H9 (cell line): ENCODE data around the gene WDR81. TPM values are rescaled to one million over a fixed set of nuclear protein-coding genes. Genes with fewer than 3 reads are reported as not detected.

Experiments
- DNase-seq: peaks from one replicate; pipeline ENCODE4 v3.0.0-alpha.2; 2017
- H2AFZ ChIP-seq: one replicate; pipeline ENCODE4 v1.6.1; 2013; ENCODE audit warnings: mild to moderate bottlenecking, low read length, control low read depth, moderate library complexity
- H2AK5ac ChIP-seq: 2 replicates; pipeline ENCODE4 v1.6.1; 2013; ENCODE audit warnings: low read length, control low read depth, mixed read lengths; ENCODE audit not compliant: insufficient read length
- H2BK120ac ChIP-seq: one replicate; pipeline ENCODE4 v1.6.1; 2013; ENCODE audit warnings: low read depth, mild to moderate bottlenecking, low read length, control low read depth, inconsistent platforms; ENCODE audit not compliant: poor library complexity, severe bottlenecking
- H2BK12ac ChIP-seq: 2 replicates; pipeline ENCODE4 v1.6.1; 2013; ENCODE audit warnings: low read length, control low read depth, mixed read lengths, low read depth; ENCODE audit not compliant: insufficient read length
- H2BK15ac ChIP-seq: 2 replicates; pipeline ENCODE4 v1.6.1; 2013; ENCODE audit warnings: low read depth, low read length, control low read depth
- H2BK20ac ChIP-seq: one replicate; pipeline ENCODE4 v1.6.1; 2013; ENCODE audit warnings: low read depth, mild to moderate bottlenecking, low read length, control low read depth, inconsistent platforms; ENCODE audit not compliant: poor library complexity, severe bottlenecking
- H2BK5ac ChIP-seq: 2 replicates; pipeline ENCODE4 v1.6.1; 2013; ENCODE audit warnings: low read length, control low read depth, mixed read lengths; ENCODE audit not compliant: insufficient read length
- H3K14ac ChIP-seq: 2 replicates; pipeline ENCODE4 v1.6.1; 2013; ENCODE audit warnings: low read length, control low read depth; ENCODE audit not compliant: insufficient read depth
- H3K18ac ChIP-seq: 2 replicates; pipeline ENCODE4 v1.6.1; 2013; ENCODE audit warnings: low read depth, mild to moderate bottlenecking, mixed read lengths, low read length, control low read depth; ENCODE audit not compliant: insufficient read length
- H3K23ac ChIP-seq: 2 replicates; pipeline ENCODE4 v1.6.1; 2013; ENCODE audit warnings: low read length, control low read depth, mixed read lengths, low read depth; ENCODE audit not compliant: insufficient read length
- H3K23me2 ChIP-seq: 2 replicates; pipeline ENCODE4 v1.6.1; 2013; ENCODE audit warnings: low read depth, mild to moderate bottlenecking, mixed read lengths, low read length, control low read depth; ENCODE audit not compliant: insufficient read length, poor library complexity, severe bottlenecking
- H3K27ac ChIP-seq: 2 replicates; pipeline ENCODE4 v1.5.1; 2013; ENCODE audit warnings: low read length, control low read depth, mixed read lengths, low read depth; ENCODE audit not compliant: insufficient read length
- H3K27me3 ChIP-seq: 2 replicates; pipeline ENCODE4 v1.6.1; 2013; ENCODE audit warnings: low read length, control low read depth, inconsistent platforms; ENCODE audit not compliant: insufficient read depth
- H3K4ac ChIP-seq: 2 replicates; pipeline ENCODE4 v1.6.1; 2013; ENCODE audit warnings: low read depth, mild to moderate bottlenecking, control low read depth, inconsistent platforms, low read length, moderate library complexity
- H3K4me1 ChIP-seq: 2 replicates; pipeline ENCODE4 v1.6.1; 2013; ENCODE audit warnings: low read length, control low read depth, inconsistent platforms; ENCODE audit not compliant: insufficient read depth
- H3K4me2 ChIP-seq: 2 replicates; pipeline ENCODE4 v1.6.1; 2013; ENCODE audit warnings: low read length, control low read depth, mixed read lengths; ENCODE audit not compliant: insufficient read length, insufficient read depth
- H3K56ac ChIP-seq: 2 replicates; pipeline ENCODE4 v1.6.1; 2013; ENCODE audit warnings: low read depth, mild to moderate bottlenecking, mixed read lengths, low read length, control low read depth; ENCODE audit not compliant: insufficient read length
- H3K79me1 ChIP-seq: 2 replicates; pipeline ENCODE4 v1.6.1; 2013; ENCODE audit warnings: low read depth, mild to moderate bottlenecking, moderate library complexity, low read length, control low read depth, inconsistent platforms; ENCODE audit not compliant: insufficient read depth, poor library complexity, severe bottlenecking
- H3K79me2 ChIP-seq: 2 replicates; pipeline ENCODE4 v1.6.1; 2013; ENCODE audit warnings: low read length, control low read depth, inconsistent platforms; ENCODE audit not compliant: insufficient read depth
- H3K9ac ChIP-seq: 2 replicates; pipeline ENCODE4 v1.6.1; 2013; ENCODE audit warnings: low read length, control low read depth, mixed read lengths; ENCODE audit not compliant: insufficient read length; ENCODE audit errors: extremely low read depth
- H3K9me3 ChIP-seq: one replicate; pipeline ENCODE4 v1.6.1; 2013; ENCODE audit warnings: low read depth, low read length, inconsistent platforms; ENCODE audit not compliant: control insufficient read depth
- H3T11ph ChIP-seq: one replicate; pipeline ENCODE4 v1.6.1; 2013; ENCODE audit warnings: mild to moderate bottlenecking, low read length, control low read depth, inconsistent platforms
- H4K20me1 ChIP-seq: one replicate; pipeline ENCODE4 v1.6.1; 2013; ENCODE audit not compliant: control insufficient read depth, insufficient read length, insufficient read depth
- H4K5ac ChIP-seq: 2 replicates; pipeline ENCODE4 v1.6.1; 2013; ENCODE audit warnings: low read depth, mild to moderate bottlenecking, mixed read lengths, low read length, control low read depth; ENCODE audit not compliant: insufficient read length
- H4K8ac ChIP-seq: replicated peaks from 2 replicates; pipeline ENCODE4 v1.6.1; 2013; ENCODE audit warnings: low read length, control low read depth, mixed read lengths, low read depth; ENCODE audit not compliant: insufficient read length
- H4K91ac ChIP-seq: 2 replicates; pipeline ENCODE4 v1.6.1; 2013; ENCODE audit warnings: low read depth, mild to moderate bottlenecking, moderate library complexity, mixed read lengths, low read length, control low read depth; ENCODE audit not compliant: insufficient read length
- H3K27ac Mint-ChIP-seq, 3 experiments: 2 replicates in 2 of 3; 3 replicates in 1 of 3; pipeline ENCODE4 v1.8.0; 2020 to 2021; ENCODE audit warnings: mixed read lengths in 3 of 3, mild to moderate bottlenecking in 1 of 3, moderate library complexity in 1 of 3
- H3K27me3 Mint-ChIP-seq: 2 replicates; pipeline ENCODE4 v1.8.0; 2021; ENCODE audit warnings: low read depth, mild to moderate bottlenecking, moderate library complexity, mixed read lengths
- H3K36me3 Mint-ChIP-seq, 3 experiments: 2 replicates in 2 of 3; 3 replicates in 1 of 3; pipeline ENCODE4 v1.8.0; 2020 to 2021; ENCODE audit warnings: low read depth in 3 of 3, mixed read lengths in 3 of 3; ENCODE audit not compliant: insufficient read depth in 1 of 3
- H3K4me1 Mint-ChIP-seq, 2 experiments: 2 replicates each; pipeline ENCODE4 v1.8.0; 2020; ENCODE audit warnings: mixed read lengths in 2 of 2
- H3K4me3 Mint-ChIP-seq, 2 experiments: 2 replicates in 1 of 2; 3 replicates in 1 of 2; pipeline ENCODE4 v1.8.0; 2020 to 2021; ENCODE audit warnings: mild to moderate bottlenecking in 2 of 2, mixed read lengths in 2 of 2, moderate library complexity in 1 of 2
- H3K9me3 Mint-ChIP-seq, 2 experiments: 2 replicates in 1 of 2; 3 replicates in 1 of 2; pipeline ENCODE4 v1.8.0; 2020; ENCODE audit warnings: mild to moderate bottlenecking in 2 of 2, mixed read lengths in 2 of 2, moderate library complexity in 1 of 2
- CTCF ChIP-seq: fragments of 200-600 bp; sonication (generic); conservative IDR thresholded peaks from 3 replicates; pipeline ENCODE4 v1.8.0; 2021; ENCODE audit warnings: antibody characterized with exemption, mild to moderate bottlenecking
- WGBS: extraction: QIAGEN DNeasy Blood & Tissue Kit; methylation state at CpG from one replicate; pipeline ENCODE4 v1.1.7; 2013; ENCODE audit warnings: missing lambda C conversion rate, low lambda C conversion rate, mixed read lengths; ENCODE audit not compliant: insufficient read length; ENCODE audit errors: extremely low coverage; 5-methylcytosine and 5-hydroxymethylcytosine counted together
- total RNA-seq: library from RNA; stranded (reverse); gene quantifications from 2 replicates; pipeline ENCODE4 v1.2.1, GENCODE V29; 2021

The WDR81 gene
- total RNA-seq, 1 experiment from 2014 or later, result 20.2 TPM

DNA sequence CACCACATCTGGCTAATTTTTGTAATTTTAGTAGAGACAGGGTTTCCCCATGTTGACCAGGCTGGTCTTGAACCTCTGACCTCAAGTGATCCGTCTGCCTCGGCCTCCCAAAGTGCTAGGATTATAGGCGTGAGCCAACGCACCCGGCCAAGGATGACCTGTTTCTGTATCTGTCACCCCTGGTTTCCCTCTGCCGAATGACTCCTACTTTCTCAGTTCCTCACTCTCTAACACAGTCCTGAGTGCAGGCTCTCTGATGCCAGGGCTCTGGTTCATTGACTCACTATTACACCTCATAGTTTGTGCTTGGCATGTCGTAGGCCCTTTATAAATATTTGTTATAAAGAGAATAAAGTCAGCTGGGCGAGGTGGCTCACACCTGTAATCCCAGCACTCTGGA is 29.1 kb upstream of the WDR81 start:
- H2BK15ac ChIP-seq, result no peak overlapping the region
- H3K9me3 ChIP-seq, result no peaks in the 10 kb centered on the region
- H3K18ac ChIP-seq, result no peak overlapping the region
- no peak overlapping the region for H3K27ac ChIP-seq
- no peak overlapping the region for H3K23ac ChIP-seq
- no peak overlapping the region for H2BK5ac ChIP-seq
- no peak overlapping the region for H2BK20ac ChIP-seq
- H3K4me1 Mint-ChIP-seq, result no peaks in the 10 kb centered on the region
- no CpG with 5 or more reads among the region's 8 CpGs for WGBS
- H2BK120ac ChIP-seq, result no peak overlapping the region
- peaks cover 17 to 22% of the 10 kb centered on the region in 2 experiments for H3K9me3 Mint-ChIP-seq
- H3K36me3 Mint-ChIP-seq, result peaks cover 4 to 5% (median 5%) of the 10 kb centered on the region in 3 experiments; a peak in 6 of 7 replicates
- H2BK12ac ChIP-seq, result no peak overlapping the region
- no peak overlapping the region for H3K4me3 Mint-ChIP-seq
- H3T11ph ChIP-seq, result no peak overlapping the region
- no peaks in the 10 kb centered on the region for H3K23me2 ChIP-seq
- H4K8ac ChIP-seq, result no peak overlapping the region
- H4K20me1 ChIP-seq, result no peaks in the 10 kb centered on the region
- H4K91ac ChIP-seq, result no peak overlapping the region
- no peaks in the 10 kb centered on the region for H3K27me3 ChIP-seq
- no peak overlapping the region for H3K14ac ChIP-seq
- H3K4me1 ChIP-seq, result no peaks in the 10 kb centered on the region
- no peaks in the 10 kb centered on the region for H3K79me1 ChIP-seq
- H2AK5ac ChIP-seq, result no peak overlapping the region
- H4K5ac ChIP-seq, result no peak overlapping the region
- H3K9ac ChIP-seq, result no peak overlapping the region
- peaks cover 2% of the 10 kb centered on the region for H3K27me3 Mint-ChIP-seq
- H3K56ac ChIP-seq, result no peak overlapping the region
- TF ChIP-seq CTCF, result no peak
- H3K4me2 ChIP-seq, result no peak overlapping the region
- no peak overlapping the region for H2AFZ ChIP-seq
- no peaks in the 10 kb centered on the region for H3K79me2 ChIP-seq
- H3K4ac ChIP-seq, result no peak overlapping the region
- no peak for DNase-seq
- no peak overlapping the region for H3K27ac Mint-ChIP-seq
